Measurements from ENCODE around the gene PPP6C.
"Not testable (repeated sequence)": the region's sequence is repeated elsewhere in the genome, so short reads cannot be mapped to it uniquely, and the experiment has no call there.

PPP6C gene

GRCh38 chr9:125189361-125190289, at the start of gene PPP6C:
Gene PPP6C, minus strand, starts transcription at chr9:125189803. Its CDS starts 85 bp downstream, at chr9:125189718.
- in situ Hi-C loops (cut with HindIII; ENCODE audit: low pct_unique_long_range_greater_than_20kb, low sequenced_read_pairs), result no loop called here
- peak; percentile 96 to 97 for DNase-seq (ENCODE audit: low read depth in 1 of 2, low spot score in 1 of 2)
- TF ChIP-seq JUND (IDR thresholded peaks at IDR 0.05; ENCODE audit: low read depth), result no peak

GRCh38 chr9:125238915-125239446, 49.4 kb upstream of the PPP6C start:
- no peak for TF ChIP-seq JUND (IDR thresholded peaks at IDR 0.05; ENCODE audit: low read depth)
- DNase-seq (ENCODE audit: low read depth in 1 of 2, low spot score in 1 of 2), result no peak
- in situ Hi-C loops (cut with HindIII; ENCODE audit: low pct_unique_long_range_greater_than_20kb, low sequenced_read_pairs), result no loop called here

GRCh38 chr9:125238127-125238914, 48.7 kb upstream of the PPP6C start:
- no peak for TF ChIP-seq JUND (IDR thresholded peaks at IDR 0.05; ENCODE audit: low read depth)
- DNase-seq (ENCODE audit: low read depth in 1 of 2, low spot score in 1 of 2), result no peak
- in situ Hi-C loops (cut with HindIII; ENCODE audit: low pct_unique_long_range_greater_than_20kb, low sequenced_read_pairs), result no loop called here

GRCh38 chr9:125236520-125237159, 47.0 kb upstream of the PPP6C start:
- DNase-seq (ENCODE audit: low read depth in 1 of 2, low spot score in 1 of 2); in situ Hi-C loops (cut with HindIII; ENCODE audit: low pct_unique_long_range_greater_than_20kb, low sequenced_read_pairs): not testable (repeated sequence)

- in situ Hi-C loops (cut with HindIII; ENCODE audit: low pct_unique_long_range_greater_than_20kb, low sequenced_read_pairs), result no loop called here
- no peak for TF ChIP-seq JUND (IDR thresholded peaks at IDR 0.05; ENCODE audit: low read depth)
- no peak for DNase-seq (ENCODE audit: low read depth in 1 of 2, low spot score in 1 of 2)
These were observed 46.4 kb upstream of the PPP6C start for GRCh38 chr9:125235804-125236519.

GRCh38 chr9:125234099-125234498, 44.5 kb upstream of the PPP6C start:
- DNase-seq (ENCODE audit: low read depth in 1 of 2, low spot score in 1 of 2); in situ Hi-C loops (cut with HindIII; ENCODE audit: low pct_unique_long_range_greater_than_20kb, low sequenced_read_pairs): not testable (repeated sequence)

GRCh38 chr9:125233678-125234077, 44.1 kb upstream of the PPP6C start:
- no peak for DNase-seq (ENCODE audit: low read depth in 1 of 2, low spot score in 1 of 2)
- in situ Hi-C loops (cut with HindIII; ENCODE audit: low pct_unique_long_range_greater_than_20kb, low sequenced_read_pairs), result no loop called here
- no peak for TF ChIP-seq JUND (IDR thresholded peaks at IDR 0.05; ENCODE audit: low read depth)

GRCh38 chr9:125227761-125228160, 38.2 kb upstream of the PPP6C start:
- in situ Hi-C loops (cut with HindIII; ENCODE audit: low pct_unique_long_range_greater_than_20kb, low sequenced_read_pairs), result no loop called here
- no peak for DNase-seq (ENCODE audit: low read depth in 1 of 2, low spot score in 1 of 2)

GRCh38 chr9:125224858-125225257, 35.3 kb upstream of the PPP6C start:
- in situ Hi-C loops (cut with HindIII; ENCODE audit: low pct_unique_long_range_greater_than_20kb, low sequenced_read_pairs); DNase-seq (ENCODE audit: low read depth in 1 of 2, low spot score in 1 of 2): not testable (repeated sequence)

More at GRCh38 chr9:125227761-125228160, 38.2 kb upstream of the PPP6C start:
- no peak for TF ChIP-seq JUND (IDR thresholded peaks at IDR 0.05; ENCODE audit: low read depth)

GRCh38 chr9:125218621-125219020, 29.0 kb upstream of the PPP6C start:
- TF ChIP-seq JUND (IDR thresholded peaks at IDR 0.05; ENCODE audit: low read depth), result no peak
- no peak for DNase-seq (ENCODE audit: low read depth in 1 of 2, low spot score in 1 of 2)
- in situ Hi-C loops (cut with HindIII; ENCODE audit: low pct_unique_long_range_greater_than_20kb, low sequenced_read_pairs), result no loop called here

- in situ Hi-C loops (cut with HindIII; ENCODE audit: low pct_unique_long_range_greater_than_20kb, low sequenced_read_pairs), result no loop called here
- DNase-seq (ENCODE audit: low read depth in 1 of 2, low spot score in 1 of 2), result no peak
- TF ChIP-seq JUND (IDR thresholded peaks at IDR 0.05; ENCODE audit: low read depth), result no peak
These were observed 24.6 kb upstream of the PPP6C start for GRCh38 chr9:125214186-125214585.

- in situ Hi-C loops (cut with HindIII; ENCODE audit: low pct_unique_long_range_greater_than_20kb, low sequenced_read_pairs), result no loop called here
- no peak for TF ChIP-seq JUND (IDR thresholded peaks at IDR 0.05; ENCODE audit: low read depth)
- DNase-seq (ENCODE audit: low read depth in 1 of 2, low spot score in 1 of 2), result no peak
These were observed 14.9 kb upstream of the PPP6C start for GRCh38 chr9:125204477-125204876.

All from T47D (cell line).